GM18907 (cell line): Measurements from ENCODE around the gene PDE4B.
"Not testable (repeated sequence)": the region's sequence is repeated elsewhere in the genome, so short reads cannot be mapped to it uniquely, and the experiment has no call there.

ENCODE experiments used
- ATAC-seq: cut with Tn5 transposase; IDR thresholded peaks from one replicate; pipeline ENCODE4 v1.9.1; 2021; ENCODE audit warnings: mild to moderate bottlenecking, moderate library complexity; ENCODE audit not compliant: unreplicated experiment

The PDE4B gene

DNA sequence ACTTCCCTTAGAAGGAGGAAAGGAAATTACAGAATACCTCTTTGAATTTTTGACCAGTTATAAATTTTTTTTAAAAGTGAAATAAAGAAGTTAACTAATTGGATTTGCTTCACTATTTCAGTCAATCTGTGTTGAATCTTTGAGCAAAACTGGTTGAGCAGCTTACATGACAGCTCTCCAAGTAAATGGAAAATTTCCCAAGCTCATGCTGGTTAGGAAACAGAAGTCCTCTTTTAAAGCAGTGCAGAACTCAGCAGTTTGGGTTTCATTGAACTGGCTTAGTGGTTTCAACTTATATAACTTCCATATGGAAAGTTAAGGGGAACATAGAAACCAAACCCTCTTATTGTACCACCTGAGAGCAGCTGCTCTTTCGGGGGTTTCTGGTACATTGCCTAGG, 250.5 kb downstream of the PDE4B start:
- ATAC-seq, result no peak

DNA sequence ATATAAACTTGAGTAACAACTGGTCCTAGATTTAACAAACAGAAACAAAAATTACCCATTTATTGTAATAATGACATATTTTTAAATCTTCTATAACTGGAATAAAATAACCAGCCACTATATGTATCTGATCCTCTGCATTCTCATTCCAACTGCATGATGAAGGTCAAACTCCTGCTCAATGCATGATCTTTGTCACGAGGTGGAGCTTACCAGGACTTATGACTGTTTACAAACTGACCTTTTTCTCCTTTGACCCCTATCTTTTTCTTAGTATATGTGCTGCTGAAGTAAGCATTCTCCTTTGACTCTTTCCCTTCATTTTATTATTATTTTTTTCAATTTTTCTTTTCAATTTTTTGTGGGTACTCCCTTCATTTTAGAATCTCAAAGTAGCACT, 252.2 kb downstream of the PDE4B start:
- ATAC-seq, result no peak

DNA sequence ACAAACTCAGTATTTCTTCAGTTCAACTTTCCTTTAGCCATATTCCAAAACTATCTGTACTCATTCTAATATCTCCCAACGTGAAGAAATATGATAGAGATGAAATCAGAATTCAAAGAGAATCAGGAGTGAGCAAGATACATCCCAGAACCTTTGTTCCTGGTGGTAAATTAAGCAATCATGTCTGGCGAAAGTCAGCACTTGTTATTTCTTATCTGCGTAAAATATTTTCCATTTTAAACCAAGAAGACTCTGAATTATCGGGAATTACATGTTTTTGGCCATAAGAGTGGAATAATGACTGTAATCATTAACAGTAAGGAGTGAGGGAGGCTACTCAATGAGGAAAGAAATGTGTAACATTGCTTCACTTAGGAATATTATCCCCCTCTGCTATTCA, 253.7 kb downstream of the PDE4B start:
- ATAC-seq, result no peak

DNA sequence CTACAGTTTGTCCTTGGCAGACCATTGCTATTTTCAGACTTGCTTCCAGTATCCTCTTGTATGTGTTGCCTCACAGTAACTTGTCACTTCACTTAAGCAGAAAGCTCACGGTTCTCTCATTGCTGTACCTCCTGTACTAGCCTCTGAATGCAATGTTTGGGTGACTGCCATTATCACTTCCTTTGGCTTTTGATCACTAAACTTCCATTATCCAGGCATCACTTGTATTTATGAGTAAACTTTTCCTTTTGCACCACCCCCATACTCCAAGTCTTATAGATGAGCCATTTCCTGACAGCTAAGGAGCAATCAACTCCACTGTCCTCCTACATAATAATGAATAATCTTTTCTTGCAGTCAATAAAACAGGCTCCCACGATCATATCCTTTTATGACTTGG, 255.3 kb downstream of the PDE4B start:
- no peak for ATAC-seq

DNA sequence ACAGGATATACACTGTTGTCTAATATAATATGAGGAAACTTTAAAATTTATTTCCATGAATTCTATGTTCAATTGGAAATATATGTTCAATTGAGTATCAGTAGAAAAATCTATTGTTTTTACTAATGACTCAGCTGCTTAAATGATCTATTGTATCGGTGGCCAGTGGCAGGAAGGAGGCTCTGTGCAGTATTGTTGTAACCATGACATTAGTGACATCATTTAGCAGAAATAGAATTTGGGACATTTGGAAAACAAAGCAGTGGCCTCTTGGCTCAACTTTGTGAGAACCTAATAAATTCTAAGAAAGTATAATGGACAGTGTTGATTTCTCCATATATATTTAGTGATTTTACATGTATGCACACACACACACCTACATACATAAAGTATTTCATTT, 257.4 kb downstream of the PDE4B start:
- no peak for ATAC-seq

DNA sequence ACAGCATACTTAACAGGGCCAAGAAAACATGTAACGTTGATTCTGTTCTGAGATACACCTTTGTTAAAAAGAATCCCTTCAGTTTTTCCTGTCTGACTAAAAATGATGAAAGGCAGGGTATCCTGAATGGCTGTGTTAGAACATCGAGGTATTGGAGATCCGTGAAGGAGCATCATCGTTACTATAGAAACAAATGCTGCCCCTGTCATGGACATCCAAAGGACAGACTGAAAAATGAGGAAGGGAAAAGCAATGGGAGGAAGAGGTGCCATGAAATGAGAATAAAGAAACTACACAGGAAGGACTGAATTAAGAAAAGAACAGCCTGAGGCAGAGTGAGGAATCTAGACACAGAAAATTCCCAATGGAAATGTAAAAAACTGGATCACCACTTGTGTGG, 257.9 kb downstream of the PDE4B start:
- ATAC-seq, result no peak

DNA sequence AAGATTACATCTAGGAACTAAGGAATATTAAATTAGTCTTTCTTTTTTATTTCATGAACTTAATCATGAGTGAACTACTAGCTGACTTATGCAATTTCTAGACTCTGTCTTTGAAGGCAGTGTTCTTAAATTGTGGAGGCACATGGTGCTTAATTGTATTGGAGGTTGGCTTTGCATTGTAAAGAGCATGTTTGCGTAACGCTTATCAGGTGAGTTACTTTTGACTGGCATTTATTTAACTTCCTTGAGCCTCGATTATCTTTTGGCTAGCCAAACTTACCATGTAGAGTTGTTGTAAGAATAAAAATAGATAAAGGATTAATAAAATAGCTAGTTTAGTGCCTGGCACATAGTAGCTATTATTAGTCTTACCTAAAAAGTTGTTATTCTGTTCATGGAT, 262.4 kb downstream of the PDE4B start:
- no peak for ATAC-seq

DNA sequence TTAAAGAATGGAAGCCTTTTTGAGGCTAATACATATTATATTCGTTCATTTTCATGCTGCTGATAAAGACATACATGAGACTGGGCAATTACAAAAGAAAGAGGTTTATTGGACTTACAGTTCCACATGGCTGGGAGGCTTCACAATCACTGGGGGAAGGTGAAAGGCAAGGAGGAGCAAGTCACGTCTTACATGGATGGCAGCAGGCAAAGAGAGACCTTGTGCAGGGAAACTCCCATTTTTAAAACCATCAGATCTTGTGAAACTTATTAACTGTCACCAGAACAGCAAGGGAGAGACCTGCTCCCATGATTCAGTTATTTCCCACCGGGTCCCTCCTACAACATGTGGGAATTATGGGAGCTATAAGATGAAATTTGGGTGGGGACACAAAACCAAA, 264.8 kb downstream of the PDE4B start:
- not testable (repeated sequence) for ATAC-seq

DNA sequence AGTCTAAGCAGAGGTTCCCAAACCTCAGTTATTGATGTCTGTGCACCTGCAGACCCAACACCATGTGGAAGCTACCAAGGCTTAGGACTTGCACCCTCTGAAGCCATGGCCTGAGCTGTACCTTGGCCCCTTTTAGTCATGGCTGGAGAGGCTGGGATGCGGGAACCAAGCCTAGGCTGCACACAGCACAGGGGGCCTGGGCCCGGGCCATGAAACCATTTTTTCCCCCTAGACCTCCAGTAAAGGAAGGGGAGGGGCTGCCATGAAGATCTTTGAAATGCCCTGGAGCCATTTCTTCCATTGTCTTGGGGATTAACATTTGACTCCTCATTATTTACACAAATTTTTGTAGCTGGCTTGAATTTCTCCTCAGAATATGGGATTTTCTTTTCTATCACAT, 265.9 kb downstream of the PDE4B start:
- no peak for ATAC-seq

DNA sequence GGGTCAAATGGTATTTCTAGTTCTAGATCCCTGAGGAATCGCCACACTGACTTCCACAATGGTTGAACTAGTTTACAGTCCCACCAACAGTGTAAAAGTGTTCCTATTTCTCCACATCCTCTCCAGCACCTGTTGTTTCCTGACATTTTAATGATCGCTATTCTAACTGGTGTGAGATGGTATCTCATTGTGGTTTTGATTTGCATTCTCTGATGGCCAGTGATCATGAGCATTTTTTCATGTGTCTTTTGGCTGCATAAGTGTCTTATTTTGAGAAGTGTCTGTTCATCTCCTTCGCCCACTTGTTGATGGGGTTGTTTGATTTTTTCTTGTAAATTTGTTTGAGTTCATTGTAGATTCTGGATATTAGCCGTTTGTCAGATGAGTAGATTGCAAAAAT, 274.5 kb downstream of the PDE4B start:
- not testable (repeated sequence) for ATAC-seq

DNA sequence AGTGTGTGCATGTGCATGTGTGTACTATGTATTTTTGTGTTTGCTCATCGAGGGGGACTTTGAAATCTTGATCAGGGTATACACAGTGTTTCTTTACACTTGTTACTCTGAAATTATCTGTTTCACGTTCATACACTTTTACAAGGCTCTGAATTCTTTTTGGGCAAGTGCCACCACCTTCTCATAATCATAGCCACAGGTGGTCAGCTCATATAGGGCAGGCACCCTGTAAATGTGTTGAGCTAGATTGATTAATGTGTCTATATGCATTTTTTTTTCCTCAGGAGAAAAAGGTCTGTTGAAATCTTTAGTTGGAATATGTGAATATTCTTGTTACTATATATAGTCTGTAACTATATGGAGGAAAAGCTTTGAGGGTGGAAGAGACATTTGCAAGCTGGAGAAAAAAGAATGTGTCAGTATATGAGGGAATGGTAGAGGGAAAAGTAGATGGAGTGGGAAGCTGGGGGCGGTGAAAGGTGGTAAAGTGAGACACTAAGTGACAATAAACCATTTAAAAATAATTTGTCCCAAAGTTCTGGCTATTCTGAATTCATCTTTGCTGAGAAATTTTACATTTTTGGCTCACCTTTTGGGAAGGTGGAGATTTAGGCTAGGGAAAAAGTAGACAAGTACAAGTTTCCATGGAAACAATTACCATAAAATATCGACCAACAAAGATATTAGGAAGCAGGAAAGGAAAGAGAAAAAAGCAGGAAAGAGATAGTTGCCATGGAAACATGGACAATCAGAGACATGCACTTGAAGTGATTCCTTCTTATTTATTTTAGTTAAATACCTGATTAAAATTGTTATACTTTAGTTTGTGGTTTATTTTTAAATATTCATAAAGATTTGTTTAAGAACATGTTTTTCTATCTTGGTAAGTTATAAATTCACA, 277.5 kb downstream of the PDE4B start:
- ATAC-seq, result no peak

DNA sequence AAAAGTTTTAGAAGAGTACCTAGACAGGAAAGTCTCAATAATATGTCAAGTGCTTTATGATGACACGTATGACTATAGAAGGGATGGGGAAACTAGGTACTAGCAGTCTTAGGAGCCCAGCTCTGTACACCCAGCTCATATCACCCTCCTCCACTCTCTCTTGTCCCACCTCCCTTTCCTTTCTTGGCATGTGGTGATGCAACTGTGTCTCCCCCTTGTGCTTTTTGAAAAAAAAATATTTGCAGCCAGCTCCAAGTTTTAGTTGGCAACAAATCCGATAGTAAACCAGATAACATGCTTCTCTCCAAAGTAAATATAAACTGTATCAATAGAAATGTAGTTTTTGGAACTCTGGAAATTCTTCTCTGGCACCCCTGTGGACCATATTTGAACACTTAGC, 280.7 kb downstream of the PDE4B start:
- no peak for ATAC-seq

DNA sequence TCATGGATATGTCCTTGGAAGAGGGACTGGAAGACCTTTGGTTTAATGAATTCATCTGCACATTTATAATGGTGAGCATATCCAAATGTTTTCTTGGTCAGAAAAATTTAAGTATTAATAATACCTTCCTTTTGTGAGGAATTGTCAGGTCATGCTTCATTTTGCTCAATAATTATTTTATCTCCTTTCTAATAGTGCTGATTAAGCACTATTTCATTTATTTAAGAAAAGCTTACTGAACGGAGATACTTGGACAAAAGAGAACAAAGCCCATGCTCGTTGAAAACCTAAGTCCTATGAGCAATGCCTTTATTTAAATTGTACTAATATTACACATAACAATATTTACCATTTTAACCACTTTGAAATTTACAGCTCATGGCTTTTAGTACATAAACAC, 281.5 kb downstream of the PDE4B start:
- ATAC-seq, result no peak

DNA sequence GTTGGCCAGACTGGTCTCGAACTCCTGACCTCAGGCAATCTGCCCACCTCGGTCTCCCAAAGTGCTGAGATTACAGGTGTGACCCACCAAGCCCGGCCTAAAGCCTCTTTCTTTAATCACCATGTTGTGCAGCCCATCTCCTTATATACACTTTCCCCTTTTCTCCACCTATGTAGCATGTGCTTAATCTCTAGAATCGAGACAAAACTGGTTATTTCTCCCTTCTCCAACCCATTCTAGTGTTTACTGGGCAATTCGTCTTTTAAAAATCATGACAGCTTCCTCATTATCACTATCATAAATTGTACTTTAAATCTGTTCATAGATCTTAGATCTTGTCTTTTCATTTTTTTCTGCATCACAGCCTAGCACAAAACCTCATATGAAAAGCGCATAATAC, 285.7 kb downstream of the PDE4B start:
- no peak for ATAC-seq

DNA sequence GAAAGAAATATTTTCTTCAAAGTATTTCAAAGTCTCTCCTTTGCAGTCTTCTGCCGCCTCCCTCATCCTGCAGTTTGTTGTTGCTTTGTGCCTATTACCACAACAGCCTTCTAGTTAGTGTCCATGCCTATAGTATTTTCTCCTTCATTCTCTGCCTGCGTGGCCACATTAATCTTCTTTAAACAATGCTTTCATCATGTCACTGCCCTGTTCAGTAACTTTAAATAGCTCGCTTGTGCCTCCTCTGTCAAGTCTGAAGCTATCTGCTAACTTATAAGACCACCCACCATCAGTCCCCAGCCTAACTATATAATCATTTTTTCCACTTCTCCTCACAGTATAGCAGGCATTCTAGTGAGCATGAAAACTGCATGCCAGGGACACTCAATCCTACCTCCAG, 290.3 kb downstream of the PDE4B start:
- ATAC-seq, result no peak

DNA sequence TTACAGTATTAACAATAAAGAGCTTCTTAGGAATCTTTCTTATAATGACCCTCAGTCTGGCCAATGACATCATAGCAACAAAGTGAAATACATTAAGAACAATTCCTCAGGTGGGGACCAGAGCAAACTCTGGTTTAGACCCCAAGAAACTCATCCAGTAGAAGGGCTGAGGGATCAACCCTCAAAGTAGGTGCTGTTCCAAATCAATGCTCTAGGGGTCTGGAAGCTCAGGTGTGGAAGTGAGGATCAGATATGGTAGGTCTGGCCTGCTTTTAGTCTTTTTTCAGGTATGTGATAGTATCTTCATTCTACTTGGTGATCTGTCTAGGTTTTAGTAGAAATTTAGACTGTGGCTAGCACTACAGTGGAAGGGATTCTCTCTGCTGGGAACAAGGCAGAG, 291.7 kb downstream of the PDE4B start:
- no peak for ATAC-seq

DNA sequence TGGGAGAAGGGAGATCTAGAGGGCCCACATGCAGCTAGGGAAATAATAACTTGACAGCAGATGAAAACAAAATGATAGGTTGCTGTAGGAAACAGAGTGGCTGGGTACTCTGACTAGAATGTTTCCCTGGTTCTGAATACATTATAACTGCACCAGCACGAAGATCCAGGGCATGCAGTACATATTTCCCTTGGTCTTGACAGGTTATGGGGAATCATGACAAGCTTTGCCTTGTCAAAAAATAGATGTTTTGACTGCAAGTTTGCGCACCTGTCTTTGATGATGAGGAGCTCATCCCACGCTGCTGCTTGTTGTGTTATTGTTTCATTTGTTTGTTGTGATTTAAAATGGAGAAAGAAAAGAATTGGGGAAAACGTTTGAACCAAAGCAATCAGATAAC, 292.9 kb downstream of the PDE4B start:
- no peak for ATAC-seq

DNA sequence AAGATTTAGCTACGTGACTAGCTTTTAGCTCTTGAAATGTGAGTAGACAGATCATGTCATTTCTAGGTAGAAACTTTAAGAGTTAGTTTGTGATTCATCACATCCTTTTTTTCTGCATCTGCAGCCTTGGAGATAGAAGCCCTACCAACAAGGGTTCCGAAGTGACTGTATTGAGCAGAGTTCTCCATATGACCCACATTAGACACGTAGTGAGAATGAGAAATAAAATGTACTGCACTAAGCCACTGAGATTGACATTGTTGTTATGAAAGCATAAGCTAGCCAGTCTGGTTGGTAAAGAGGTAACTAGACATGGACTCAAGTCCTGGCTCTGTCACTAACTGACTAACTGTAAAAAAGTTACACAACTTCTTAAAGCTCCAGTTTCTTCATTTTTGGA, 296.1 kb downstream of the PDE4B start:
- no peak for ATAC-seq

DNA sequence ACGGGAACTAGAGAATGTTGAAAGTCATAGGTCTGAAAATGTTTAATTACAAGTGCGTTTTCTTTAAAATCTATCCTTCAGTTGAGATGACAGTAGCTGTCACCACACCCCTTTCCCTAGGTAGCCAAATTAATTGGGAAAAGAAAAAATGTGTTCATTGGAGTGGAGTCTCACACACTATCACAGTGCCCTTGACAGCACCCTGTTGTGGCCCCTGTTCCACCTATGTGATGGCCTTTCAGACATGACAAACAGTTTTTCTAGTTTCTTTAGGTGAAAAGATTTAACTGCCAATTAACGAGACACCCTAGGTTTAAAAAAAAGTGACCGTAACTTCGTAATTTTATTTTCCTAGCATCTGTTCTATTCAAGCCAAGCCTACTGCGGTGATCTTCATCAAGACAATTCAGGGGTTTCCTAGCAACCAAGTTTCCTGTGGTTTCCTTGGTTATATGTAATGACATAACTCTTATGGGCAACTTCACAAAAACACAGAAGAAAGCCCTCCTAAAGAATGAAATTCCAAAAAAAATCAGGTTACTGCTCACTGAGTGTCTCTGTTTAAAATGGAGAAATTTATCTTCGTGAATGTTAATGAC, 298.3 kb downstream of the PDE4B start:
- ATAC-seq, result no peak

DNA sequence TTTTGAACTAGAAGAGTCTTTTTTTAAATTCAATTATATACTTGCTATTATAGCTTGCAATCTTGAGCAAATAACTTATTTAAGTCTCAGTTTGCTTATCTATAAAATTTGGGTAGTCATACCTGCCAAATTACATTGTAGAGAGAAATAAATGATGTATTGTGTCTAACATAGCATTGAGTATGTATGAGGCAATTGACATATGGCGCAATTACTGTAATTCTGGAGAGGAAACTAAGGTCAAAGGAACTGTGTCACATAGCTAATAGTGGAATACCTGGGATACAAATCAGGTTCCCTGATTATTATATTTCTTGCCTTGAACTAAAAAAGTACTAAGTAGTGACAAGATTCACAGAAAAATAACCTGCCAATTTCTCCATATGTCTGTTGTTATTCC, 302.5 kb downstream of the PDE4B start:
- no peak for ATAC-seq

DNA sequence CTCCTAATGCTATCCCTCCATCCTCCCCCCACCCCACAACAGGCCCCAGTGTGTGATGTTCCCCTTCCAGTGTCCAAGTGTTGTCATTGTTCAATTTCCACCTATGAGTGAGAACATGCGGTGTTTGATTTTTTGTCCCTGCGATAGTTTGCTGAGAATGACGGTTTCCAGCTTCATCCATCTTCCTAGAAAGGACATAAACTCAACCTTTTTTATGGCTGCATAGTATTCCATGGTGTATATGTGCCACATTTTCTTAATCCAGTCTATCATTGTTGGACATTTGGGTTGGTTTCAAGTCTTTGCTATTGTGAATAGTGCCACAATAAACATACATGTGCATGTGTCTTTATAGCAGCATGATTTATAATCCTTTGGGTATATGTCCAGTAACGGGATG, 308.3 kb downstream of the PDE4B start:
- ATAC-seq, result not testable (repeated sequence)

DNA sequence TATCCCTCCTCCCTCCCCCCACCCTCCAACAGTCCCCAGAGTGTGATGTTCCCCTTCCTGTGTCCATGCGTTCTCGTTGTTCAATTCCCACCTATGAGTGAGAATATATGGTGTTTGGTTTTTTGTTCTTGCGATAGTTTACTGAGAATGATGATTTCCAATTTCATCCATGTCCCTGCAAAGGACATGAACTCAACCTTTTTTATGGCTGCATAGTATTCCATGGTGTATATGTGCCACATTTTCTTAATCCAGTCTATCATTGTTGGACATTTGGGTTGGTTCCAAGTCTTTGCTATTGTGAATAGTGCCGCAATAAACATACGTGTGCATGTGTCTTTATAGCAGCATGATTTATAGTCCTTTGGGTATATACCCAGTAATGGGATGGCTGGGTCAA, 311.4 kb downstream of the PDE4B start:
- not testable (repeated sequence) for ATAC-seq

DNA sequence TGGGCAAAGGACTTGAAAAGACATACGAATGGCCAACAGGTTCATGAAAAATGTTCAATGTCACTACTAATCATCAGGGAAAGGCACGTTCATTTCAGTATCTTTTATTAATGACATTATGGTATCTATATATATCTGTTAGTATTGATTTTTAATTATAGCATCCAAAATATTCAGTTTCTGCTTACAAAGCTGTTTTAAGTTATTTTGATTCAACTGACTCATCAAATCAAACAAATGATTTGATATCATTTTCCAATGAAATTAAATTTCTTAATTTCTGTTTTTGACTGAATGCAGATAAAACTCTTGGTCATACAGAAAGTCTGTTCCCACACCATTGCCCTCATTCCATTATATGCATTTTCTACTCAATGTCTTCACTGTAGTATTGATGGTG, 315.9 kb downstream of the PDE4B start:
- no peak for ATAC-seq
